HCT116 (cell line): ENCODE data around the gene MEGF10. TPM values are rescaled to one million over a fixed set of nuclear protein-coding genes. Genes with fewer than 3 reads are reported as not detected.

Source experiments
- ATAC-seq: fragments of 200-7000 bp; cut with Tn5 transposase; 2 replicates; pipeline ENCODE4 v1.9.1; 2020; ENCODE audit warnings: mild to moderate bottlenecking, moderate library complexity
- BruUV-seq: library from RNA; stranded (reverse); fragments of 400-500 nt; replicated peaks from 2 replicates; lab custom pipeline; 2021; lab: Mats Ljungman, UMichigan
- CTCF ChIA-PET: fragments of 300-600 bp; sonication (Branson Sonifier 250); formaldehyde crosslinking; loops from one replicate; lab custom pipeline; 2021; ENCODE audit warnings: antibody characterized with exemption; lab: Charles Lee
- POLR2A ChIA-PET: fragments of 300-600, 350-600 bp; sonication (Branson Sonifier 250); formaldehyde crosslinking; loops from one replicate; lab custom pipeline; 2021; ENCODE audit warnings: antibody characterized with exemption; lab: Charles Lee
- RAD21 ChIA-PET, 2 experiments: fragments of 300-600 bp; sonication (Branson Sonifier 250); formaldehyde crosslinking; loops; one replicate each; lab custom pipeline; 2023; ENCODE audit warnings: low total read pairs in 2 of 2; ENCODE audit not compliant: uncharacterized antibody in 2 of 2, unreplicated experiment in 2 of 2, low non-redundant PET in 1 of 2; lab: Charles Lee
- DNase-seq: peaks from one replicate; pipeline ENCODE4 v3.0.0-alpha.2; 2010; ENCODE audit warnings: low read depth, low spot score
- H2AFZ ChIP-seq: fragments of 200-600 bp; shearing (Covaris generic), sonication (generic); 2 replicates; pipeline ENCODE4 v1.6.1; 2017; ENCODE audit warnings: low read depth, mixed run types, mixed read lengths, antibody characterized with exemption, low read length; ENCODE audit not compliant: poor library complexity, severe bottlenecking
- H3K27ac ChIP-seq: 2 replicates; pipeline ENCODE4 v1.5.1; 2012; ENCODE audit warnings: low read depth, low read length
- H3K27me3 ChIP-seq: fragments of 200-600 bp; sonication (generic); 2 replicates; pipeline ENCODE4 v1.6.1; 2016; ENCODE audit warnings: mixed run types, low read length, mixed read lengths; ENCODE audit not compliant: insufficient read depth
- H3K36me3 ChIP-seq, 2 experiments: fragments of 200-500 bp in 1 of 2; fragments of 200-600 bp in 1 of 2; sonication (Bioruptor generic) in 1 of 2; sonication (generic) in 1 of 2; 2 replicates each; pipeline versions ENCODE4 v1.5.1 to v1.6.1; 2014 to 2016; ENCODE audit warnings: low read length in 2 of 2, inconsistent platforms in 1 of 2, mixed read lengths in 1 of 2, mixed run types in 1 of 2; ENCODE audit not compliant: insufficient read depth in 2 of 2, control insufficient read depth in 1 of 2
- H3K4me1 ChIP-seq, 2 experiments: fragments of 200-600 bp in 1 of 2; sonication (generic) in 1 of 2; 2 replicates each; pipeline versions ENCODE4 v1.5.1 to v1.6.1; 2012 to 2017; ENCODE audit warnings: low read length in 2 of 2, inconsistent platforms in 1 of 2, mild to moderate bottlenecking in 1 of 2, mixed read lengths in 1 of 2, mixed run types in 1 of 2, moderate library complexity in 1 of 2; ENCODE audit not compliant: insufficient read depth in 2 of 2, control insufficient read depth in 1 of 2
- H3K4me2 ChIP-seq: fragments of 200-600 bp; sonication (generic); 2 replicates; pipeline ENCODE4 v1.6.1; 2017; ENCODE audit warnings: mixed run types, low read length, mixed read lengths
- H3K4me3 ChIP-seq, 2 experiments: fragments of 200-600 bp in 1 of 2; sonication (generic) in 1 of 2; replicated peaks in 1 of 2; 2 replicates each; pipeline ENCODE4 v1.5.1; 2011 to 2016; ENCODE audit warnings: low read length in 2 of 2, control low read depth in 1 of 2, low read depth in 1 of 2, mild to moderate bottlenecking in 1 of 2, mixed read lengths in 1 of 2, mixed run types in 1 of 2
- H3K79me2 ChIP-seq: fragments of 200-600 bp; sonication (generic); 2 replicates; pipeline ENCODE4 v1.6.1; 2017; ENCODE audit warnings: mild to moderate bottlenecking, mixed run types, low read length, moderate library complexity, mixed read lengths; ENCODE audit not compliant: insufficient read depth
- H3K9ac ChIP-seq: fragments of 200-600 bp; sonication (generic); 2 replicates; pipeline ENCODE4 v1.6.1; 2016; ENCODE audit warnings: low read length, mixed read lengths
- H3K9me2 ChIP-seq: fragments of 200-600 bp; sonication (generic), shearing (Covaris generic); 2 replicates; pipeline ENCODE4 v1.6.1; 2017; ENCODE audit warnings: mixed run types, mild to moderate bottlenecking, moderate library complexity; ENCODE audit not compliant: insufficient read depth
- H3K9me3 ChIP-seq, 2 experiments: fragments of 200-500 bp in 1 of 2; fragments of 200-600 bp in 1 of 2; sonication (Bioruptor generic) in 1 of 2; sonication (generic) in 1 of 2; 2 replicates each; pipeline ENCODE4 v1.6.1; 2014 to 2017; ENCODE audit warnings: low read length in 2 of 2, mixed read lengths in 2 of 2, inconsistent platforms in 1 of 2, low read depth in 1 of 2, mild to moderate bottlenecking in 1 of 2, mixed run types in 1 of 2, moderate library complexity in 1 of 2; ENCODE audit not compliant: control insufficient read depth in 1 of 2, insufficient read depth in 1 of 2
- H4K20me1 ChIP-seq: fragments of 200-600 bp; sonication (generic), shearing (Covaris generic); 2 replicates; pipeline ENCODE4 v1.6.1; 2017; ENCODE audit warnings: mixed run types, mild to moderate bottlenecking, moderate library complexity; ENCODE audit not compliant: insufficient read depth
- ATF3 ChIP-seq: IDR thresholded peaks from 2 replicates; pipeline ENCODE4 v1.6.1; 2012
- CBX3 ChIP-seq: IDR thresholded peaks from 2 replicates; pipeline ENCODE4 v1.6.1; 2012; ENCODE audit warnings: low read depth
- ELF1 ChIP-seq: IDR thresholded peaks from 2 replicates; pipeline ENCODE4 v1.6.1; 2012; ENCODE audit warnings: low read depth, borderline replicate concordance
- EZH2phosphoT487 ChIP-seq: fragments of 200-600 bp; IDR thresholded peaks from 2 replicates; pipeline ENCODE4 v1.6.1; 2018; ENCODE audit warnings: antibody characterized with exemption, borderline replicate concordance
- FOSL1 ChIP-seq: IDR thresholded peaks from 2 replicates; pipeline ENCODE4 v1.6.1; 2012; ENCODE audit warnings: low read depth
- MAX ChIP-seq: IDR thresholded peaks from 2 replicates; pipeline ENCODE4 v1.6.1; 2012
- RAD21 ChIP-seq: IDR thresholded peaks from 2 replicates; pipeline ENCODE4 v1.6.1; 2012; ENCODE audit warnings: low read depth, mild to moderate bottlenecking
- SIN3A ChIP-seq: IDR thresholded peaks from 2 replicates; pipeline ENCODE4 v1.6.1; 2012; ENCODE audit warnings: low read depth
- SP1 ChIP-seq: IDR thresholded peaks from 2 replicates; pipeline ENCODE4 v1.6.1; 2012; ENCODE audit warnings: low read depth
- SRF ChIP-seq: IDR thresholded peaks from 2 replicates; pipeline ENCODE4 v1.6.1; 2012; ENCODE audit warnings: low read depth
- ZBTB33 ChIP-seq: IDR thresholded peaks from 2 replicates; pipeline ENCODE4 v1.6.1; 2011; ENCODE audit warnings: mild to moderate bottlenecking, low read length, moderate library complexity; ENCODE audit not compliant: insufficient replicate concordance; ENCODE audit errors: extremely low read depth
- ZFX ChIP-seq: fragments of 450-650 bp; IDR thresholded peaks from 2 replicates; pipeline ENCODE4 v1.6.1; 2017
- intact Hi-C: fragments of 100-400 bp; cut with micrococcal nuclease; formaldehyde crosslinking; loops from 2 replicates; pipeline ENCODE4 v1.10.0; 2022
- total RNA-seq: library from RNA; stranded (reverse); gene quantifications from one replicate; pipeline ENCODE4 v1.2.1, GENCODE V29; 2021; ENCODE audit not compliant: unreplicated experiment

MEGF10 gene
- total RNA-seq, 1 experiment from 2014 or later = 0.02 TPM

GRCh38 chr5:127254729-127255284 is 35.8 kb upstream of the MEGF10 start:
- Histone ChIP-seq H3K79me2 (no peaks in the 10 kb centered on the region), H3K9me3 (peaks cover 0 to 5% of the 10 kb centered on the region in 2 experiments; a peak in 2 of 4 replicates), H3K36me3 (no peaks in the 10 kb centered on the region), H3K4me1 (peaks cover 0 to 12% of the 10 kb centered on the region in 2 experiments; a peak in 1 of 4 replicates), H2AFZ (no peak overlapping the region), H3K9ac (no peak overlapping the region), H3K27me3 (no peaks in the 10 kb centered on the region), H3K27ac (no peak overlapping the region), H3K9me2 (no peaks in the 10 kb centered on the region), H3K4me3 (no peak overlapping the region), H3K4me2 (peak overlapping the region; percentile 25; the same call in 1 of the 2 replicates), H4K20me1 (no peaks in the 10 kb centered on the region)
- CTCF ChIA-PET = no interaction called here
- DNase-seq (peak; percentile 22), ATAC-seq (peak; percentile 68; the same call in 1 of the 2 replicates)
- POLR2A ChIA-PET = no interaction called here
- TF ChIP-seq CBX3 (peak; percentile 86), FOSL1 (peak; percentile 39; the same call in 1 of the 2 replicates), EZH2phosphoT487 (no peak), SP1 (peak; percentile 32; the same call in 1 of the 2 replicates)
- no TSS peak for BruUV-seq
- RAD21 ChIA-PET = no interaction called here
- intact Hi-C loops = no loop called here

GRCh38 chr5:127256886-127257597 is 33.6 kb upstream of the MEGF10 start:
- H3K79me2 ChIP-seq = no peaks in the 10 kb centered on the region
- H3K36me3 ChIP-seq = no peaks in the 10 kb centered on the region
- DNase-seq = no peak
- BruUV-seq = no TSS peak
- RAD21 ChIA-PET = no interaction called here
- H3K9me2 ChIP-seq = no peaks in the 10 kb centered on the region
- no peak overlapping the region for H3K27ac ChIP-seq
- H3K4me3 ChIP-seq = no peak overlapping the region
- H3K27me3 ChIP-seq = no peaks in the 10 kb centered on the region
- POLR2A ChIA-PET = no interaction called here
- CTCF ChIA-PET = no interaction called here
- H3K4me1 ChIP-seq = peaks cover 0 to 12% of the 10 kb centered on the region in 2 experiments; a peak in 1 of 4 replicates
- ATAC-seq = no peak
- intact Hi-C loops = no loop called here
- H4K20me1 ChIP-seq = no peaks in the 10 kb centered on the region
- peaks cover 0 to 5% of the 10 kb centered on the region in 2 experiments; a peak in 2 of 4 replicates for H3K9me3 ChIP-seq
- TF ChIP-seq SRF = no peak
- no peak for TF ChIP-seq ATF3
- no peak for TF ChIP-seq SIN3A
- TF ChIP-seq MAX = no peak
- TF ChIP-seq ZBTB33 = no peak
- TF ChIP-seq ELF1 = no peak
- no peak for TF ChIP-seq RAD21
- no peak for TF ChIP-seq ZFX
- H3K9ac ChIP-seq = no peak overlapping the region
- H3K4me2 ChIP-seq = no peak overlapping the region
- no peak overlapping the region for H2AFZ ChIP-seq
